Liver (tissue), 3 donors: ENCODE measurements around the gene FKBP9.

Experiments
- CTCF ChIP-seq: fragments of 150-350 bp; IDR thresholded peaks from 2 replicates; pipeline ENCODE4 v1.5.1; 2017; ENCODE audit warnings: improper control_type of control experiment, low read depth, low read length; ENCODE audit not compliant: missing input control
- EGR1 ChIP-seq, 2 donors: IDR thresholded peaks; 2 replicates each; pipeline ENCODE4 v1.6.1; 2016 to 2018; ENCODE audit warnings: antibody characterized with exemption in 2 of 2, low read depth in 2 of 2
- HNF4G ChIP-seq: IDR thresholded peaks from 2 replicates; pipeline ENCODE4 v1.6.1; 2016; ENCODE audit warnings: antibody characterized with exemption
- JUND ChIP-seq, 2 donors: IDR thresholded peaks; 2 replicates each; pipeline ENCODE4 v1.6.1; 2016; ENCODE audit warnings: antibody characterized with exemption in 2 of 2
- MAX ChIP-seq: IDR thresholded peaks from 2 replicates; pipeline ENCODE4 v1.6.1; 2016; ENCODE audit warnings: antibody characterized with exemption
- REST ChIP-seq: IDR thresholded peaks from 2 replicates; pipeline ENCODE4 v1.6.1; 2016; ENCODE audit warnings: antibody characterized with exemption, mild to moderate bottlenecking
- TAF1 ChIP-seq: conservative IDR thresholded peaks from 2 replicates; pipeline ENCODE4 v1.6.1; 2016; ENCODE audit warnings: antibody characterized with exemption, mild to moderate bottlenecking
- donor health status: healthy.
- donor health status: healthy.

GRCh38 chr7:33043501-33044400 lies 86.5 kb downstream of the FKBP9 start:
- no peak for TF ChIP-seq CTCF
- no peak for TF ChIP-seq TAF1
- no peak for TF ChIP-seq REST
- no peak for TF ChIP-seq EGR1 (IDR thresholded peaks at IDR 0.05; ENCODE audit: low read depth in 2 of 2)
- TF ChIP-seq MAX: no peak
- no peak for TF ChIP-seq HNF4G
- TF ChIP-seq JUND (IDR thresholded peaks at IDR 0.05): peak in 1 of 2 donors; percentile 31
